ENCODE results near the gene HSD11B2.
A peak's percentile ranks its signal among the peaks of the same experiment; 100 is the strongest.

HSD11B2 gene

DNA sequence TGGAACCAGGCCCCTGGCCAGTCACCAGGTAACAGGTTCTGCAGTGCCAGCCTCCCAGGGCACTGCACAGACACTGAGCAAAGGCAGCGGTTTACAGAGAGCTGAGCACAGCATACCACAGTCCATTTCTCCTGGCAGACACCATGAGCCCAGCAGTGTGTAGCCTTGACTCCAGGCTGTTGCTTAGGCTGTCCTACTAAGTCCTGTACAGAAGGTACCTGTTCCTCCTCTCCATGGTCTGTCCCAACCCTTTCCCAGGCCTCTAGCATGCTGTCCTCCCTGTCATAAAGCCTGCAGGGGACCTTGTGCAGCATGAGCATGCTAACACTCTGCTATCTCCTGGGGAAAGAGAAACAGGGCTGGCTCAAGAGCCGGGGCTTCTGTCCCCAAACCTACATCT is 30.0 kb downstream of the HSD11B2 start:
- ATAC-seq (no peak), DNase-seq (no peak)
- Mint-ChIP-seq H3K4me1 (peaks cover 31% of the 10 kb centered on the region), H3K9me3 (no peaks in the 10 kb centered on the region), H3K27me3 (no peaks in the 10 kb centered on the region), H3K4me3 (no peak overlapping the region), H3K27ac (no peak overlapping the region)

DNA sequence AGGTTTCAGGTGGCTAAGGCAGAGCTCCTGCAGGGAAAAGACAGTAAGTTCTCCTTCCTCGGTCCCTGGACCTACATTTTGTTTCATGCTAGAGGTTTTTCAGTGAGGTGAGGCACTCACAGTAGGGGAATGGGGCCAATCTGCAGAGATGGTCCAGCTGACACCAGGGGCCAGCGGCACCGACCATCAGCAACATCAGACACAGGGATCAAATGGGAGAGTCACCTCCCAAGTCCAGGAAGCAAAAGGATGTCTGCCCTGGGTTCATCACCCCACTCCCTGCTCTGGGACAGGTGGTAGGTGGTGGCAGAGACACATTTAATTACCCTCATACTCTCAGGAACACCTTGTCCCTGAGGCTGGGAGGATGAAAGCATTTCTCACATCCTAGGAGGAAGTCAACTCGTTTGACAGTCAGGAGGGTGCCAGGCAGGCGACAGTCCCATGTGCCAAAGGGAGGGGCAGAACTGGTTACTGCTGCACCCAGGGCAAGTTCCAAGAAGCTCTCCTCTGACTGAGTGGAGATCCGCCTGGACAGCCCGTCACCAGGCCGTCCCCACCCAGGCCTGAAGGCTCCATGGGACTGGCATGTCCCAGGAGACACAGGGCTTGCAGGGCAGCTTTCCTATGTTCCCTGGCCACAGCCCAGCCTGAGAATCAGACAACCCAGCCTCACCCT is 30.8 kb downstream of the HSD11B2 start:
- Mint-ChIP-seq H3K4me1 (peaks cover 30% of the 10 kb centered on the region), H3K27ac (peak overlapping the region in 1 of 2 donors; percentile 42), H3K27me3 (no peaks in the 10 kb centered on the region), H3K4me3 (no peak overlapping the region), H3K9me3 (no peaks in the 10 kb centered on the region)
- ATAC-seq (no peak), DNase-seq (no peak)

DNA sequence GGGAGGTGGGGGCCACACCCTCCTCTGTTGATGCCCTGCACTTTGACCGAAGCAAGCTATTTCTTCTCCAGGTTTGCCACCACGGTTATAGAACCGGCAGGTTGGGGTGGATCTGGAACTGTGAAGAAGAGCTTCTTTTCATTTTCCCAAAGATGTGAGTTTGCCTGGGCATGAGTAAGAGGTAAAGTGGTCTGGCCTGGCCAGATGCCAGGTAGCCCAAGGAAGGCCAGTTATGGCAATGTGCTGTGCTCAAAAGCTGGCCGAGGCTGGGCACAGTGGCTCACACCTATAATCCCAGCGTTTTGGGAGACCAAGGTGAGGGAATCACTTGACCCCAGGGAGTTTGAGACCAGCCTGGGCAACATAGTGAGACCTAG is 31.3 kb downstream of the HSD11B2 start:
- Mint-ChIP-seq H3K9me3 (no peaks in the 10 kb centered on the region), H3K27me3 (no peaks in the 10 kb centered on the region), H3K27ac (no peak overlapping the region), H3K4me3 (no peak overlapping the region), H3K4me1 (peaks cover 25% of the 10 kb centered on the region)
- DNase-seq (no peak), ATAC-seq (no peak)

DNA sequence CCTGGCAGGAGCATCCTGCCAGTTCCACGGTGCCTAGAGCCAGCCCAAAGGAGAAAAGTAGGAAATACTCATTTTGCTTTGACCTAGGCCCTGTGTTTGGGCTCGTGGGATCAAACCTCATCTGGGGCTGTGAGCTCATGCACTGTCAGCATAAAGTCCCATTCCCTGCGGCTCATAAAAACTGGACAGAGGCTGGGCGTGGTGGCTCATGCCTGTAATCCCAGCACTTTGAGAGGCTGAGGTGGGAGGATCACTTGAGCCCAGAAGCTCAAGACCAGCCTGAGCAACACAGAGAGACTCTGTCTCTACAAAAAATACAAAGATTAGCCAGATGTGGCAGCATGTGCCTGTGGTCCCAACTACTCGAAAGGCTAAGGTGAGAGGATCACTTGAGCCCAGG is 32.1 kb downstream of the HSD11B2 start:
- ATAC-seq (no peak), DNase-seq (no peak)
- Mint-ChIP-seq H3K4me3 (no peak overlapping the region), H3K27me3 (no peaks in the 10 kb centered on the region), H3K9me3 (no peaks in the 10 kb centered on the region), H3K4me1 (peaks cover 26% of the 10 kb centered on the region), H3K27ac (peak overlapping the region in 1 of 2 donors; percentile 77)

DNA sequence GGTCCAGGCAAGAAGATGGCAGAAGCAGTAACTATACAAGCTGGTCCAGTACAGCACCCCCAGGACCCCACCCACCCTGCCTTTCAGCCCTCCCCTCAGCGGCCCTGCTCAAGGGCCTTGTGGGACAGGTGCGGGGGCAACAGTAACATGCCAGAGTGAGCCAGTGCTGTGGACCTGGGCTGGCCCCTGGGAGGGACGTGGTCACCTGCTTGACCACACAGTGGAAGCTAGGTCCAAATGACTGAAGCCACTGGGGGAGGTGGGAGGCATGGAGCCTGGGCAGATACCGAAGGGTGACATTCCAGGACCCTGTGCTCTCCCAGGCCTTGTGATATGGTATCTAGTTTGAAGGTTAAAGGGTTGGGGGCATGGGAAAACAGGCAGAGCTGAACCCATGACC is 32.8 kb downstream of the HSD11B2 start:
- H3K4me3 Mint-ChIP-seq, result no peak overlapping the region
- ATAC-seq (no peak), DNase-seq (no peak)
- H3K4me1 Mint-ChIP-seq, result peaks cover 33% of the 10 kb centered on the region
- H3K9me3 Mint-ChIP-seq, result no peaks in the 10 kb centered on the region
- no peak overlapping the region for H3K27ac Mint-ChIP-seq
- H3K27me3 Mint-ChIP-seq, result no peaks in the 10 kb centered on the region

DNA sequence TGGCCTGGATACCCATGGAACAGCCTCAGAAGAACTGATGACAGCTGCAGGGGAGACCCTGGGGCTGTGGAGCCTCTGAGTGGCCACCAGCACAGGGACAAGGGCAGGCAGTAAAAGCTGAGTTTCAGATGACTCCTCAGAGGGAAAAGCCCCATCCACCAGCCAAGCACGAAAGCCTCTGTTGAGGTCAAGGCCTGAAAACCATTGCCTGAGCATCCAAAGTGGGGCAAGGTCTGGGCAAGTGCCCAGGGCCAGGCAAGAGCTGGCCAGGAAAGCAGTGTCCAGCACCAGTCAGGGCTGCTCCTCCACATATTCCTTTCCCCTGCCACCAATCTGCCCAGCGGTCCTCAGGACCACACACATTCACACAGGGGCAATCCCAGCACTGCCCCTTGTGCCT is 33.6 kb downstream of the HSD11B2 start:
- Mint-ChIP-seq H3K4me3 (no peak overlapping the region), H3K27me3 (no peaks in the 10 kb centered on the region), H3K4me1 (peaks cover 33% of the 10 kb centered on the region), H3K27ac (no peak overlapping the region), H3K9me3 (no peaks in the 10 kb centered on the region)
- ATAC-seq, result no peak
- DNase-seq, result no peak

DNA sequence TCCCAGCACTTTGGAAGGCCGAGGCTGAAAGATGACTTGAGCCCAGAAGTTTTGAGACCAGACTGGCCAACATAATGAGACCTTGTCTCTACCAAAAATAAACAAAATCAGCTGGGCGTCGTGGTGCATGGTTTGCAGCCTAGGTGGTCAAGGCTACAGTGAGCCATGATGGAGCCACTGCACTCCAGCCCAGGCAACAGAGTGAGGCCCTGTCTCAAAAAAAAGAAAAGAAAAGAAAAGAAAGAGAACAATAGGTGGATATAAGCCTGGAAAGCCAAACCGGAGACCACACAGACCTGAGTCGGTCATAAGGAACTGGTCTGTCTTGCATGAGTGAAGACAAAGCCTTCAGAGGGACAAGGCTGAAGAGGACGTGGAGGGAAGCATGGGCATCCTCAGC is 35.7 kb downstream of the HSD11B2 start:
- ATAC-seq (no peak), DNase-seq (no peak)
- H3K27me3 Mint-ChIP-seq, result no peaks in the 10 kb centered on the region
- no peak overlapping the region for H3K4me3 Mint-ChIP-seq
- no peaks in the 10 kb centered on the region for H3K9me3 Mint-ChIP-seq
- H3K4me1 Mint-ChIP-seq, result peaks cover 38% of the 10 kb centered on the region
- H3K27ac Mint-ChIP-seq, result no peak overlapping the region

DNA sequence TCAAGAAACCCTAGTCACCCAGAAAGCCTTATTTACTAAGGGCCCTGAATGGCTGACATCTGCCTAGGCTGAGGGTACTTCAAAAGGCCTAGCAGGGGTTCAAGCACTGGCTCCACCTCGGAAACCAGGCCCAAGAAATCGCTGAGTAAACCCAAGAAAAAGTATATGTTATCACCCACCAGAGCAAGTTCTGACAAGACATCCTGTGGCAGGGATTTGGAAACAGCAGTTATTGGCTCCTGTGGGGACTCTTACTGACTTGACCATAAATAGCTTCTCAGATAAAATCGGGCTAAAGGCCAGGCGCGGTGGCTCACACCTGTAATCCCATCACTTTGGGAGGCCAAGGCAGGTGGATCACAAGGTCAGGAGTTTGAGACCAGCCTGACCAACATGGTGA is 37.8 kb downstream of the HSD11B2 start:
- DNase-seq (no peak), ATAC-seq (no peak)
- H3K27me3 Mint-ChIP-seq, result no peaks in the 10 kb centered on the region
- no peak overlapping the region for H3K4me3 Mint-ChIP-seq
- H3K4me1 Mint-ChIP-seq, result peaks cover 41% of the 10 kb centered on the region
- H3K27ac Mint-ChIP-seq, result no peak overlapping the region
- no peaks in the 10 kb centered on the region for H3K9me3 Mint-ChIP-seq

DNA sequence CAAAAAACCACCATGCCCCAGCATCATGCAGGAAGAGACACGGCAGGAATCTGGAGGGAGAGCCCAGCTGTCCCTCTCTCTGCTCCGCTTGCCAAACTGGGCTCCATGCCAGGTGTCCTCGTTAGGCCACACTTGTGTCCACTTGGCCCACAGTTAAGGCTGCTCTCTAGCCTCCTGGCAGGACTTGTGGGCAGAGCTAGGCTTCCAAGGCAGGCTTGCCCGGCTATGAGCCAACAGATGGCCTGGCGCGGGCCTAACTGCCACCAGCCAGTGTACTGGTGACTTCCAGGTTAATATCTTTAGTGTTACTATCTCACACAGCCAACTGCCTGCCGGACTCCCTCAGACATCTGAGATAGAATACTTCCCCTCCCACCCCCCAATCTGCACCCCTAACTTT is 39.4 kb downstream of the HSD11B2 start:
- no peak for ATAC-seq
- Mint-ChIP-seq H3K27me3 (no peaks in the 10 kb centered on the region), H3K27ac (no peak overlapping the region), H3K4me3 (no peak overlapping the region), H3K4me1 (peaks cover 29% of the 10 kb centered on the region), H3K9me3 (no peaks in the 10 kb centered on the region)
- no peak for DNase-seq

DNA sequence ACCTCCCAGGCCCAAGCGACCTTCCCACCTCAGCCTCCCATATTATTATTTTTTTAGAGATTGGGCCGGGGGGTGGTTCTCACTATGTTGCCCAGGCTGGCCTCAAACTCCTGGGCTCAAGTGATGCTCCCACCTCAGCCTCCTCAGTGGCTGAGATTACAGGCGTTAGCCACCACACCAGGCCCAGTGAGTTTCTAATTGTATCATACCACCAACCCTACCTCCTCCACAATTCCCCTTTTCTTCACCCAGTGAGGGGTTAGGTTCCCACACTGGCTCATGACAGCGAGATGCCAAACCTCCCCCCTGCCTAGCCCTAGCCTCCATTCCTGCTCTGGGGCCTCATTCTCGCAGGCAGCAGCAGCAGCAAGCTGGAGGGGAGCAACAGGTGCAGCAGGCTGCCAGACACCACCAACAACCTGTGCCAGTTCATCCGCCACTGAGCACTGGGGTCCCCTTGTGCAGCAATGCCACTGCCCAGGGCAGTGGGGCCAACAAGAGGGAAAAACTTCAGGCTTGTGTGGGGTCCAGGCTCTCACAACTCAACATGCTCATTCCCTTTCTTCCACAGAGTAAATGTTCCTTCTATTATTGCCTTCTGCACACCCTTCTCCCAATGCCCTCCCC is 41.0 kb downstream of the HSD11B2 start:
- Mint-ChIP-seq H3K27ac (no peak overlapping the region), H3K9me3 (no peaks in the 10 kb centered on the region), H3K4me3 (no peak overlapping the region), H3K4me1 (peaks cover 22% of the 10 kb centered on the region), H3K27me3 (no peaks in the 10 kb centered on the region)
- ATAC-seq, result no peak
- DNase-seq, result no peak

DNA sequence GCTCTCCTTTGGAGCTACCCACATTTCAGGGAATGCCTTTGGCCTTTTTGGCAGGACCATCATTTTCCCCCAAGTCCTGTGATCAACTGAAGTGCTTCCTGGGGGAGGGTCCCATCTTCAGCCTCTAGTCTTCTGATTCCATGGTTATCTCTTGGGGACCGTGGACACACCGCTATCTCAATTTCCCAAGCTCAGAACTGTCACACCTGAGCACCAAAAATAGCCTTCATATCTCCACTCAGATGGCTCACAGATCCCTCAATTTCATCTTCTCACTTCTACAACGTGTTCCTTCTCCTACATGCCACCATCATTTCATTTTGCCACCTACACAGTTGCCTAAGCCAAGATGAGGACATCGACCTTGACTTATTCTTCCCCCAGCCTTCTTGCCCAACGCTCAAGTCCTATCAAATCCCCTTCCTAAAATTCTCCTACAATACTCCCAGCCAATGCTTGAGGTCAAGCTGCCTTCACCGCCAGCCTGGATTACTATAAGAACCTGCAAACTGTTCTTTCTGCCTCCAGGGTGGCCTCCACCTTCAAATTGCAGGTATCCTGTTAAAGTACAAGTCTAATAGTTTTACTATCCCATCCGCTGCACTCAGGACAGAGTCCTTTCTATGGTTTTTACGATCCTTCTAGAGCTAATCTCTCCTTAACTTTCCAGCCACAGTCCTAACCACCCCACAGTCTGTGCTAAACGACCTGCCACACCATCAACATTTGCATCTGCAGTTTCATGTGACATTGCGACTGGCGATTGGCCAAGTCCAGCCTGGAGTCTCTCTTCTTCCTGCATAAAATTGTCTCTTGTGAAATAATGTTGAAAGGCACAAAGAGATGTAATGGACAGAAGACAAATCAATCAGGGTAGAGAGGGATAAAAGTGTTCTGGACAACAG is 43.9 kb downstream of the HSD11B2 start:
- H3K27me3 Mint-ChIP-seq, result no peaks in the 10 kb centered on the region
- ATAC-seq, result no peak
- peak overlapping the region; percentile 14 to 16 for H3K27ac Mint-ChIP-seq
- peaks cover 32% of the 10 kb centered on the region for H3K4me1 Mint-ChIP-seq
- no peaks in the 10 kb centered on the region for H3K9me3 Mint-ChIP-seq
- DNase-seq, result no peak
- H3K4me3 Mint-ChIP-seq, result no peak overlapping the region

DNA sequence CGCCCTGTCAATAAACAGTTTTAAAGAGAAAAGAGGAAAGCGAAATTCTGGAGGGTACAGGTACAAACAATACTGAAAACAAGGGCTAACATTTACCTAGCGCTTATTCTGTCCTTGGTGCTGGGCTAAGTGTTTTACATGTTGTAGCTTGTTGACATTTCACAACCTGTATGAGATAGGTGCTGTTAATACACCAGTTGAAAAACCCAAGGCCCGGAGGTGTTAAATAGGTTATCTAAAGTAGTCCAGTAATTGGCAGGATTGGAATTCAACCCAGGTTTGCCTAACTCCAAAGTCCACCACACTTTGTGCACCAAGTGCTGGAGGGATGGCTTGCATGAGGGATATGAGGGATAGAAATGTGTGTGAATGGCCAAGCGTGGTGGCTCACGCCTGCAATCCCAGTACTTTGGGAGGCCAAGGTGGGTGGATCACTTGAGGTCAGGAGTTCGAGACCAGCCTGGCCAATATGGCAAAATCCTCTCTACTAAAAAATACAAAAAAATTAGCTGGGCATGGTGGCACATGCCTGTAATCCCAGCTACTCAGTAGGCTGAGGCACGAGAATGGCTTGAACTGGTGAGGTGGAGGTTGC is 47.1 kb downstream of the HSD11B2 start:
- Mint-ChIP-seq H3K27ac (peak overlapping the region in 1 of 2 donors; percentile 37), H3K4me1 (peaks cover 30% of the 10 kb centered on the region), H3K4me3 (no peak overlapping the region)

DNA sequence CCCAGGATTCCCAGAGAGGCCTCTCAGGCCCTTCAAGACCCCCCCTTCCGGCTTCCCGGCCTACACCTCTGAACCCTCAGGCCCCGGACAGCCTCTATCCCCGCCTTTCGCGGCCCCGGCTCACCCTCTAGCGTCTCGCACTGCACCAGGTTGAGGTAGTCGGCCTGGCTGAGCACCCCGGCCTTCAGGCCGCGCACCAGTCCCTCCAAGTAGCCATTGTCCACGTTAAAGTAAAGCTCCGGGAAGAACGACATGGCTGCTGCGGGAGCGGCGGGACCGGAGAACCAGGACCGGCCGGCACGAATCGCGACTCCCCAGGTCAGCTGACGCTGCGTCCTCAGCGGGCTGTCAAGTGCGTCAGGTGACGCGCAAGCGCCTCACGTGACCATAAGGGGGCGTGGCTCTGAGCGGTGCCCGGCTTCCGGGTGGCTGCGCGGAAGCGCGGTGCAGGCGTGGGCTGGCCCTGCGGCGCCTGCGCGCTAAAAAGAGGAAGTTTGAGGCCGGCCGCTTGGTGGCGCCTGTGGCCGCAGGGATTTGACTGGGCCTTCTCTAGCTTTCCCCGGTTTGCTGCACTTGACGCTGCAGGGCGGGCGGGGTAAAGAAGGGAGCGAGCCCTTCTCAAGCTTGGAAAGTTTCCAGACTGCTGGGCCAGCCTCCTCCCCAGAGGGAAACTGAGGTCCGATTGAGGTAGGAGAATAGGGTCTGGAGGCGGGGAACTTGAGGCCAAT is 50.1 kb downstream of the HSD11B2 start, which contains the start of gene ATP6V0D1:
ATP6V0D1 (minus strand) TSS at position 325 of the 728 bp plus-strand sequence; CDS start at position 254, 71 bp downstream.
- peak; percentile 99 for DNase-seq
- no peaks in the 10 kb centered on the region for H3K27me3 Mint-ChIP-seq
- H3K27ac Mint-ChIP-seq, result peak within 1 kb of the TSS; percentile 97
- H3K4me3 Mint-ChIP-seq, result peak within 1 kb of the TSS; percentile 99
- H3K9me3 Mint-ChIP-seq, result no peaks in the 10 kb centered on the region
- peaks cover 45% of the 10 kb centered on the region for H3K4me1 Mint-ChIP-seq
- ATAC-seq, result peak; percentile 95

More for the DNA sequence above, 47.1 kb downstream of the HSD11B2 start:
- no peak for ATAC-seq
- no peak for DNase-seq
- no peaks in the 10 kb centered on the region for H3K27me3 Mint-ChIP-seq
- no peaks in the 10 kb centered on the region for H3K9me3 Mint-ChIP-seq

DNA sequence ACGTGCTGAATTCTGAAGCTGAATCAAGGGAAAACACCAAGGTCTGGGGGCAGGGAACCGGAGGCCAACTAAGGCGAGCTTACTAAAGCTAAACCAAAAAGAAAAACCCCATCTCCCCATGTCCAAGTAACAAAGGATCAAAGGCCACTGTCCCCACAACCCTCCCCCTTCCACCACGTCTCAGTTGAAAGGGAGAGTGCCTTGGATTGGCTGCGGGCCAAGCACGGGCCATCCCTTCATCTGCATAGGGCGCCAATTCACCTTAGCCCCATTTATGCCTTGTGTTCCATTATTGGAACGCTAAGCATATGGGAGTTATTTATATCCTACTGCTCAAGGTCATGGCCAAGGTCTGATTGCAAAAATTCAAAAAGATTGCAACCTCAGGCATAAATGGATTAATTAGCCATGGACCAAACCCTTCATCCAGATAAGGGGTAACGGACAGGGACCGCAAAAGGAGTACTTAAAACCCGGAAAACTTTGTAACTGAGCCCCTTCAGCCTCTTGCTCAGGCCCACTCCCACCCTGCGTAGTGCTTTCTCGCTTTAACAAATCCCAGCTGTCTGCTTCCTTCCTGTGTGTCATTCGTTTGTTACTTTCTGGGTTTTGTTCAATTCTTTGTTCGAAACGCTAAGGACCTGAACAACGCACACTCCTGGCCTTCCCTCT is 50.8 kb downstream of the HSD11B2 start:
- Mint-ChIP-seq H3K27ac (peak overlapping the region; percentile 97), H3K9me3 (no peaks in the 10 kb centered on the region), H3K27me3 (no peaks in the 10 kb centered on the region), H3K4me1 (peaks cover 45% of the 10 kb centered on the region), H3K4me3 (peak overlapping the region; percentile 99)
- ATAC-seq, result peak; percentile 55
- DNase-seq, result peak; percentile 13 to 65

Measured in stimulated activated naive CD8-positive, alpha-beta T cell treated with anti-CD3 and anti-CD28 coated beads, Interleukin-15, amount 100 ng/mL, for 72 hours (primary cell).